HUES6 (cell line): ENCODE results near the gene RNF113B.

Experiments
- H3K27ac ChIP-seq: 2 replicates; pipeline ENCODE4 v1.7.0; 2013; ENCODE audit warnings: low read depth, mild to moderate bottlenecking, low read length, inconsistent platforms
- H3K27me3 ChIP-seq: 2 replicates; pipeline ENCODE4 v1.6.1; 2013; ENCODE audit warnings: low read length; ENCODE audit not compliant: control insufficient read depth, insufficient read depth
- H3K36me3 ChIP-seq: 2 replicates; pipeline ENCODE4 v1.6.1; 2013; ENCODE audit warnings: low read length; ENCODE audit not compliant: control insufficient read depth, insufficient read depth
- H3K4me1 ChIP-seq: 2 replicates; pipeline ENCODE4 v1.6.1; 2013; ENCODE audit warnings: low read length; ENCODE audit not compliant: control insufficient read depth, insufficient read depth
- H3K4me3 ChIP-seq: 2 replicates; pipeline ENCODE4 v1.5.1; 2013; ENCODE audit warnings: low read depth, low read length
- H3K9ac ChIP-seq: one replicate; pipeline ENCODE4 v1.6.1; 2013; ENCODE audit warnings: mild to moderate bottlenecking, low read length
- H3K9me3 ChIP-seq: 2 replicates; pipeline ENCODE4 v1.6.1; 2013; ENCODE audit warnings: low read depth, low read length; ENCODE audit not compliant: control insufficient read depth, insufficient read depth

Gene RNF113B

DNA sequence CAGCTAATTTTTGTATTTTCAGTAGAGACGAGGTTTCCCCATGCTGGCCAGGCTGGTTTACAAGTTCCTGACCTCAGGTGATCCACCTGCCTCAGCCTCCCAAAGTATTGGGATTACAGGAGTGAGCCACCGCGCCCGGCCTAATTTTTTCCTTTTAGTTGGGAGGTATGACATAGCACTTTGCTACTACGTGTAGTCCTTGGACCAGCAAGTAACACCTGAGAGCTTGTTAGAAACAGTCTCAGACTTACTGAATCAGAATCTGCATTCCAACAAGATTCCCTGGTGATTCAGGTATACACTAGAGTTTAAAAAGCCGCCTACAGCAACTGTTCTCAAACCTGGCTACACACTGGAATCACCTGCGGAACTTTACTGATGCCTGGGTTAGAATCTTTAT is 36.0 kb downstream of the RNF113B start:
- peaks cover 20% of the 10 kb centered on the region for H3K27me3 ChIP-seq
- H3K4me1 ChIP-seq = peaks cover 23% of the 10 kb centered on the region
- H3K9ac ChIP-seq = no peak overlapping the region
- no peaks in the 10 kb centered on the region for H3K36me3 ChIP-seq
- H3K9me3 ChIP-seq = no peaks in the 10 kb centered on the region
- no peak overlapping the region for H3K27ac ChIP-seq
- no peak overlapping the region for H3K4me3 ChIP-seq

DNA sequence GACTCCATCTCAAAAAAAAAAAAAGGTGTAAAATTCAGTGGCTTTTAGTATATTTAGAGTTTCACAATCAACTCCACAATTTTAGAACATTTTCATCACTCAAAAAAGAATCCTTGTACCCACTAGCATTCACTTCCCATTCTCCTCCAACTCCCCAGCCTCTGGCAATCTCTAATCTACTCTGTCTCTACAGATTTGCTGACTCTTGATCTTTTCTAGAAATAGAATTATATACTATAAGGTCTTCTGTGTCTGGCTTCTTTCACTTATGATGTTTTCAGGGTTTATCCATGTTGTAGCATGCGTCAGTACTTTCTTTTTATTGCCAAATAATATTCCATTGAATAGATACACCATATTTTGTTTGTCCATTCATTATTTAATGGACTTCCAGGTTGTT is 42.2 kb downstream of the RNF113B start:
- H3K27me3 ChIP-seq = no peaks in the 10 kb centered on the region; the same call in 1 of the 2 replicates
- no peaks in the 10 kb centered on the region for H3K9me3 ChIP-seq
- H3K36me3 ChIP-seq = no peaks in the 10 kb centered on the region
- H3K27ac ChIP-seq = no peak overlapping the region
- H3K4me1 ChIP-seq = no peaks in the 10 kb centered on the region
- H3K9ac ChIP-seq = no peak overlapping the region
- no peak overlapping the region for H3K4me3 ChIP-seq

DNA sequence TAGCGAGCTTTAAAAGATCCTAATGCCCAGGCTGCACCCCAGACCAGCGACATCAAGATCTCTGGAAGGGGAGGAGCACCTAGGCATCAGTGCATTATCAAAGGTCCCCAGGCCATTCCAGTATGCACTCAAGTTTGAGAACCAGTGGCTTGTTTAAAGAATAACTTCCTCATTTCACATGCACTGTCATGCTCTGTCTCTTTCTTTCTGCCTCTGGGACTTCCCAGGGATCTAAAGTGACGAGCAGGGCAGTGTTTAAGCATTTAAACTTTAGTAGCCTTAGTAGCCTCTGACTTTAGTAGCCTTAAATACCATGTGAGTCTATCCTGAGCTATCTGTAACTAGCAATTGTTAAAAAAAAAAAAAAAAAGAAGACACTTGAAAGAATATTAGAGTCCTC is 43.1 kb downstream of the RNF113B start:
- Histone ChIP-seq H3K27me3 (no peaks in the 10 kb centered on the region), H3K9ac (no peak overlapping the region), H3K9me3 (no peaks in the 10 kb centered on the region), H3K36me3 (no peaks in the 10 kb centered on the region), H3K27ac (no peak overlapping the region), H3K4me1 (no peaks in the 10 kb centered on the region), H3K4me3 (no peak overlapping the region)

DNA sequence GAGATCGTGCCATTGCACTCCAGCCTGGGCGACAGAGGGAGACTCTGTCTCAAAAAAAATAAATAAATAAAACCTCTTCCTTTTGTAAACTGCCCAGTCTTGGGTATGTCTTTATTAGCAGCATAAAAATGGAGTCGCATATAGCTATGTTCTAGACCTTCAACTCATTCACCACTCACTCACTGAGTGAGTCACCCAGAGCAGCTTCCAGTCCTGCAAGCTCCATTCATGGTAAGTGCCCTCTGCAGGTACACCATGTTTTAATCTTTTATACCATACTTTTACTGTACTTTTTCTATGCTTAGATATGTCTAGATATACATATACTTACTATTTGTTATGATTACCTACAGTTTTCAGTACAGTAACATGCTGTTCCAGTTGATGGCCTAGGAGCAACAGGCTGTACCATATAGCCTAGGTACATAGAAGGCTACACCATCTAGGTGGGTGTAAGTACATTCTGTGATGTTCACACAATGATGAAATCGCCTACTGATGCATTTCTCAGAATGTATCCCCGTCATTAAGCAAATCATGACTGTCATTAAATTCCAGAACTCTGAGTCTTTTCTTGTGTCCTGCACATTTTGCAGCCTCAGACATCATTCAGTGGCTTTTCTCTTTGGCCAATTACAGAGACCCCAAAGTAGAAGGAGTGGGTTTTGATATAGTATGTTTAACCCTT is 47.9 kb downstream of the RNF113B start:
- no peak overlapping the region for H3K27ac ChIP-seq
- H3K27me3 ChIP-seq = no peaks in the 10 kb centered on the region
- no peaks in the 10 kb centered on the region for H3K4me1 ChIP-seq
- H3K9me3 ChIP-seq = peaks cover 3% of the 10 kb centered on the region; the same call in 1 of the 2 replicates
- no peak overlapping the region for H3K9ac ChIP-seq
- H3K4me3 ChIP-seq = no peak overlapping the region
- no peaks in the 10 kb centered on the region for H3K36me3 ChIP-seq
